ENCODE measurements around the gene TENM4.
"Not testable (repeated sequence)": the region's sequence is repeated elsewhere in the genome, so short reads cannot be mapped to it uniquely, and the experiment has no call there.

Gene TENM4

DNA sequence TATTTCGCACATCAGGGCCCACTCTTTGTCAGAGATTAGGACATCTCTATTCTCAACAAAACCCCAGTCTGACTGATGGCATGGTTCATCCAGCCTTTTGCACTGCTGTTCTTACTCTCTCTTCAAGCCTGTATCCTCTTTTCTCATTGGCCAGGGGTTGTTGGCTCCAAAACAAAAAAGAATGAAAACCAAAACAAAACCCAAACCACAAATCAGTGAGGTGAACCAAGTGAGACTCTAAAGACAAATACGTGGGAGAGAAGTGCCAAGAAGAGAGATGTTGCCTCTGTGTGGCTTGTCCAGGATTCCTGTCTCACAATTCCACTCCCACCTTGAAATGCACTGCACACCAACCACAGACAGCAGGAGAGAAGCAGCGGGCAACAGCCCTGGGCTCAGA, 587.3 kb downstream of the TENM4 start:
- no peak for DNase-seq (ENCODE audit: low spot score)

DNA sequence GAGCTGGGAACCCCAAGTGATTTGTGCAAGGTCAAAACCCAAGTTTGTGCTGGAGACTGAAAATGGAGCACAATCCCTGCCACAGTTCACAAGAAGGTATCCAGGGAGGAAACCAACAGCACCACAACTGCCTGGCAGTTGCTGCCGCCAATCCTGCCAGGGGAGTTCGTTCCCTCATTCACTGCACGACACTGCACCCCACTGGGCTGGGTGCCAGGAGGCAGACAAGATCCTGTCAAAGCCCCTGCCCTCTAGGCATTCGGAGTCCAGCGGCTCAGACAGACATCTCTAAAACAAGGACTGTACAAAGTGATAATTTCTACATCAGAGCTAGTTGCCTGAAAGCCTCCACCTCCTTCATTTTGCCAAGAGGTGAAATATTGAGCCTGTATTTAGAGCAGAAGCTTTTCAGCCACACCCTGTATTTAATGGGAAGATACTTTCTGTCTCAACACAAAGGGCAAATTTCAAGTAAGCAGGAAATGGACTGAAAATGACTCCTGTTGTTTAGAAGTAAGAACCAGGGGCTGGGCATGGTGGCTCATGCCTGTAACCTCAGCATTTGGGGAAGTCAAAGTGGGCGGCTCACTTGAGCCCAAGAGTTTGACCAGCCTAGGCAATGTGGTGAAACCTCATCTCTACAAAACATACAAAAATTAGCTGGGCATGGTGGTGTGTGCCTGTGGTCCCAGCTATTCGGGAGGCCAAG, 588.8 kb downstream of the TENM4 start:
- DNase-seq (ENCODE audit: low spot score) = no peak

DNA sequence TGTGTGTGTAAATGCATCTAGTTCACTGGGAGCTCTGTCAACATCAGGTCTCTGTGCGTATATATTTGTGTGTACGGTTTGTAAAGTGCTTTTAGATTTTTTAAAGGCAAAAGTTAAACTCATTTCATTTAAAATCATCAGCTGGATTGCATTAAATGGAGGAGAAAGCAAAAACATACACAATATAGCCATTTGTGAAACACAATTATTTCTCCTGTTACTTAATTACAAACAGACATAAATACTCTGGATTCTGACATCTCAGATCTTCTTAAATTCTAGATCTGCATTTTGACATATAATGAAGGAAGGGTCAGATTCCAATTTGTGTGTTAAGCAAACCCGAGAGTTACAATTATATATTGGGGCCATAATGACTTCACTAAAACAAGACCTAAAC, 590.8 kb downstream of the TENM4 start:
- DNase-seq (ENCODE audit: low spot score) = no peak

DNA sequence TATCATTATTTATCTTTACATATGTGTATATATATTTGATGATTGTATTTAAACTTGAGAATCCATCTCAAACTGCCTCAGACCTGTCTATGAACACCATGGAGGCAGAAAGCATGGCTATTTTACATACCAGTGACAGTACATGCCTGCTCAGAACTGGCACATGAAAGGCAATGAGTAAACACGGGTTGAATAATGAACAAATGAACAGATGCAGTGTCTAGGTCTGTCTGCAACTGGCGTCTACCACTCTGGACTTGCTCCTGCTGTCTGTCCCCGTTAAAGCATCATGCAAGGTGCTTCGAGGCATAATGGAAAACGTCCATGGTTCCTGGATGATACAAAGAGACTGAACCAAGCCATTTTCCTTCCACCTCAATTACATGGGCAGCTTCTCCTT, 594.6 kb downstream of the TENM4 start:
- no peak for DNase-seq (ENCODE audit: low spot score)

DNA sequence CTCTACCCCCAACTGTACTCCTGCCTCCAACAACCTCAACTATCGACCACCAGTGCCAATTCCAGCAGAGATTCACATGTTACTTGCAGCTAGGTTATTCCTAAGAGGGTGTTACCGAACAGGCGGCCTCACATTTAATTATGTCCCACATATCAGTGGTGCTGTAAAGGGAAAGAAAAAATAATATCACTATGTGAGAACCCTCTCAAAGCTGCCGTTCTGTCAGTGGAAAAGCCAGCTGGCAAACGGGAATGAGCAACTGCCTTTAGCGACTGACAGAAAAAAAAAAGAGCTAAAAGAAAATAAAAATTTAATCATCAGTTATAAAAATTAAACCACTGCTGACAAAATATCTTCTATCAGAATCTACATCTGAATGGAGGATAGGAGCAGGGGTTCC, 595.3 kb downstream of the TENM4 start:
- DNase-seq (ENCODE audit: low spot score) = no peak

DNA sequence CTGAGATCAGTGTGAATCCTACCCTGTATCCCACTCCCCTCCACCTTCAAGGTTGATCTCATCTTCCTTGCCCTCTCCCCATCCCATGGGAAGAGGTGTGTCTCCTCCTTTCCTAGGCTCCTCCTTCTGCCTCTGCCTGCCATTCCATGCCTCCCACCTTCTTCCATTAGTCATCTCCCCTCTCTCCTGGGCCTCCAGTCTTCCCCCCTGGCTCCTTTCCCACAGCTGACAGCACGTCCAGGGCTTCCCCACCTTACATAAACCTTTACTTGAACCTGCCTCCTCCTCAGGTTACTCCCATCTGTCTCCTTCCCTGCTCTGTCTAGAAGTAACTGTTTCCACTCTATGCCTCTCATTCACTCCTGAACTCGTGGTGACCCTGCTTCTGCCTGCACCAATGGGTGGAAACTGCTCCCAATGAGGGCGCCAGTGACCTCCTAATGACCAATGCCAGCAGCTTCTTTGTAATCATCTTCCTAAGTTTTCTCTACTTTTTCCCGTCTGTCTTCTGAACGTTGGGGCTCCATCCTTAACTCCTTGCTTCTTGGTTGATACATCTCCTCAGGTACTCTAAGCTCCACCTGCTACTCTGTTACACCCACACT, 599.3 kb downstream of the TENM4 start:
- peak; percentile 35 for DNase-seq (ENCODE audit: low spot score)

DNA sequence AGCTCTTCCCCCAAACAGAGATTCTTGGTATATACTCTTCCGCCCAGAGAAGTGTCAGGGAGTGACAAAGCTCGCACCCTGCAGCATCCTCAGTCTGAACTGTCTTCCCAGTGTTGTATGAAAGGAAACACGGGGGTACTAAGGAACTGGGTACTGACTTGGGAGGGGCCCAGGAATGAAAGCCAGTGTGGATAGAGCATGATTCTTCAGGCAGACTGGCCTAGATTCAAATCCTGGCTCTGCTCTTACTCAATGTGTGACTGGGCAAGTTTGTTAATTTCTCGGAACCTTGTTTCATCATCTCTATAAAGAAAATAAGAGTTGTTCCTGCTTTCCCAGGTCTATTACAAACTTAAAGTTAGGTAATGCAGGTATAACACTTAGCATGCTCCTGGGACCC, 600.2 kb downstream of the TENM4 start:
- DNase-seq (ENCODE audit: low spot score) = no peak

DNA sequence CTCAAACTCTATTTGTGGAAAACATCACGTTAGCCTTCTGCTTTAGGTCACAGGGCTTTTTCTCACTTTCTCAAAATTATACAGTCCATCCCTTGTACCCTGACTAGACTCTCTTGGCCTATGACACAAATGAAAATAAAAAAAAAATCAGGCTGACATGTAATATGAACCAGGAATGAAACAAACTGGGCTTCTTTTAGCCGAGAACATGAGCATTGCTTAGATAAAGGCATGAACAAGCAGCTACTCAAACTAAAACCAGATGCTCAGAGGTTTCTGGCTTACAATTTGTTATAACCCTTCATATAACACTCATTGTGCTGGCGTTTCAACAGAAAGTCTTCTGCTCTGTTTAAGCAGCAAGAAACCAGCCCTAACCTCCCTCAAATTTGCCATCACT, 600.6 kb downstream of the TENM4 start:
- DNase-seq (ENCODE audit: low spot score) = no peak

DNA sequence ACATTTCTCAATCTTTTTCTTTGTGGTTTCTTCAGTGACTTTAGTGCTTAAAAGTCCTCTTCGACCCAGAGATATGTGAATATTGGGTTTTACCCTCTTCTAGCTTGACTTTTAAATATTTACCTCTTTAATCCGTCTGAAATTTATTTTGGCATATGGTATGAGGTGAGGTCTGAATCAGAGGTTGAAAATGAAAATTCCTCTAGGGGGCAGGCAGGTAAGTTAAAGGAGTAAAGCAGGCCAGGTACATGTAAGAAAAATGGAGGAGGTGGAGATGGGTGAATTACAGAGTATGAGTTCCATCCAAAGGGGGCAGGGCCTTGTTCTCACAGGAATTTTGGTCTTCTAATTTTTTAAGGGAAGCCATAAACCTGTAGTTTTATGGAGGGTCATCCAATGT, 602.4 kb downstream of the TENM4 start:
- no peak for DNase-seq (ENCODE audit: low spot score)

DNA sequence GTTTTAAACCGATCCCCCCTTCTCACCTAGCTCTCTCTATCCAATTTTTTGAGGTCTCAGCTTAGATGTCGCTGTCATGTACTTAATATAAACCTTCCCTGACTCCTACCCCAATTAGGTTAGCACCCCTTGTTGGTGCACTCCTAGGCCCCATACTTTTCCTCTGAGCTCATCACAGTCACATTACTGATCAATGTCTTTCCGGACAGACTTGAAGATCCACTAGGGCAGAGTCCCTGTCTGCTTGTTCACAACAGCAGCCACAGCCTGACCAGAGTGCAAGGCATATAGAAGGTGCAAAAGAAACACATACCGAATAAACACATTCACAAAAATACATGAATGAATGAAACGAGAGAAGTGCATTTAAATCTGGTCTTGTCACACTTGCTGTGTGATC, 605.2 kb downstream of the TENM4 start:
- DNase-seq (ENCODE audit: low spot score) = no peak

DNA sequence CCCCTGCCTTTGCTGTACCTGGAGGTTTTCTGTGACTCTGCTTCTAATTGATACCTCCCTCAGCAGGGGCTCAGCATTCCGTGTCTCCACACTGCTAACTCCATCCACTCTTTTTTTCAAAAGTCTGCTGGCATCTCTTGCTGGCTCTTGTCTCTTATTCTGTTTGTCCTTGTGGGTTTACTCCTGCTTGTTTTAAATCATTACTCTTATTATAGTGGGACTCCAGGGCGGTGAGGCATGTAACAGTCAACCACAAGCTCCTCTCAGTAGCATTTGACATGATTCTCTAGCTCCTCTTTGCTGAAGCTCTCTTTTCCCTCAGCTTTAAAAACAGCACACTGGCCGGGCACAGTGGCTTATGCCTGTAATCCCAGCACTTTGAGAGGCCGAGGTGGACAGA, 605.9 kb downstream of the TENM4 start:
- DNase-seq (ENCODE audit: low spot score) = no peak

DNA sequence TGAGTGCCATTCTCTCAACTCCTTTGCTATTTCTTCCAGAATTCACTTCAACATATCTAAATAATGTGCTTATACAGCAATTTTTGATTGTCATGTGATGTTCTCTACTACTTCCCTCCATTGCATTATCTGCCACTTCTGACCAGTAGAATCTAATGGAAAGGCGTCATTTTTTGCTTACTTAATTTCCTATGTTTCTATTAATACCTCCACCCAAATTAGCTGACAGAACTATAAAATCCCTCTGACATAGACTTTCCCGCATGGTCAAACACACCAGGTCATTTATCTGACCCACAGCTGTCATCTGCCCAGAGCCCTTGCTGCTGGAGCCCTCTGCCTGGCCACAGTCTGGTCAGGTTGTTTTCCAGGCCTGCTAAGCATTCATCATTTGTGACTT, 607.6 kb downstream of the TENM4 start:
- DNase-seq (ENCODE audit: low spot score) = no peak

DNA sequence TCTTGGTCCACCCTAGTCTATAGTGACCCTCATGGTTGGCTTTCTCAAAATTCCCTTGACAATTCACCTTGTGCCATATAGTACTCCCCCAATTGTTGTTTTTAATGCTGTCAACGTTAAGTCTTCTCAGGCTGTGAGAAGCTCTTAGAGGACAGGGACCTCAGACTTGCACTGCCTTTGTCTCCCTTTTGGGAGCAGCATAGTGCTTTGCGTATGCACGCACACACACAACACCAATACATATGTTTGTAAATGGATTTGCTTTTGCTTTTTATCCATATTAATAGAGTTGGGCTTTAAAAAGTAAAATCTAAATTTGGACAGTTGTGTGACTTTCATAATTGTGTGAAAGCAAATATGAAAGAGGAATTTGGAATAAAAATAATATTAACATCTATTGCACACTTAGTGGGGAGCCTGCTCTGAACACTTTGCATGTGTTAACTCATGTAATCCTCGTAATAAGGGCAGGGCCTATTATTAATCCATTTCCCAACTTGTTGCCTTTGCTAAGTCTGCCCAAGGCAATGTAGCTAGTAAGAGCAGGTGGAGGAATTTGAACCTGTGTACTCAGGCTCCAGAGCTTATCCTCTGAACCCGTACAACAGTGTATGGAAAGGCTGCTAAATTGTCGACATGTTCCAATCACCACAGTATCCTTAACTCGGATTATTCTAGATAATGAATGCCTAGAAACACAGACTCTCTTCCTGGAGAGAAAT, 608.4 kb downstream of the TENM4 start:
- no peak for DNase-seq (ENCODE audit: low spot score)

DNA sequence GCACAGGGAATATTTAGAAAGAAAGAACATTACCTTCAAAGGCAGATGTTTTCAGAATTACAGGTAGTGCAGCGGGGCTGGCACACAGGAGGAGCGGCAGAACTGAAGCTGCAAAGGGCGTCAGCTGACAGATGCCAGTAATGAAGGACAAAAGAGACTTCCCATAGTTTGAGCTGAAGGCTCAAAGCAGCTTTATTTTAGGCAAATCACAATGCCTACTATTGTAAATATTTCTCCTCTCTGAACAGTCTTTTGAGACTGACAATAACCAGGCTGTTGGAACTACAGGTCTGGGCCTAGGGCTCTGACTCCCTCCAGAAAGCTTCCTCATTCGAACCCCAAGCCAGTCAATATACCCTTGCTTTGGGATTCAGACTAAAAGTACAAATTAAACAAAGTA, 609.3 kb downstream of the TENM4 start:
- DNase-seq (ENCODE audit: low spot score) = no peak

DNA sequence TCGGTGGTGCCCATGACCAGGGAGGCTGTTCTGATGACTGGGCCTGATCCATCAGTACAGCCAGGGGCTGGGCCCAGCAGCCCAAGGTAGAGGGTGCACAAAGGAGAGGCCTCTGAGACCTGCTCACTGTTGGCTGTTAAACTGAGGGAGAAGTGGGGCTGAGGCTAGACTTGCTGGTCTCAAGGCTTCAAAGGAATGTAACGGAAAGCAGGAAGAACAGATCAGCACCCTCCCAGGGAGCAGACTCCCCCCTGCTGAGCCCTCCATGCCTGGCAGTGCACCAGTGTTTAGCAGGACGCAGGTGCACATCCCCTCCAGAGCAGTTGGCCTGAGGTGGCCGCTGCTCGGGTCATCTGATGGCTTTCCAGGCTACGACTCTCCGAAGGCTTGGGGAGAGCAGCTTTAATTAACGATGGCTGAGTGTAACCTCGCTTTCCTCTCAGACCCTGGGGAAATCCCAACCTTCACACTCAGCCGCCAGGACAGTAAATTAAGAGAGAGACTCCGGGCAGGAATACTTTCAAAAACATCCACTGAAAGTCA, 610.5 kb downstream of the TENM4 start:
- DNase-seq (ENCODE audit: low spot score) = no peak

DNA sequence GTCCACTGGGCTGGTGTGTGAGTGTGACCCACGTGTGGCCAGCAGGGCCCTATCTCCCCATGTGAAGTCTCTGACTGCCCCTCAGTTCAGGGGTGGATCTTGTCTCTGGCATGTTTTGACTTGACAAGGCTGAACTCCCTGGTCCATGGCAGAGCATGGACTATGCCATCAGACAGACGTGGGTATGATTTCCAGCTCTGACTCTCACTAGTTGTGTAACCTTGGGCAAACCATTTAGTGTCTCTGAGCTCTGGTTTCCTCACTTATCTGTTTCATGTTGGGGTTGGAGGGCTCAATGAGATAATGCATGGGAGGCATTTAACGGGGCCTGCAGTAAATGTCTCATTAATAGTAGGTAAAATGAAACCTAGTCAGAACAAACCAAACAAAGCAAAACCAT, 611.7 kb downstream of the TENM4 start:
- no peak for DNase-seq (ENCODE audit: low spot score)

DNA sequence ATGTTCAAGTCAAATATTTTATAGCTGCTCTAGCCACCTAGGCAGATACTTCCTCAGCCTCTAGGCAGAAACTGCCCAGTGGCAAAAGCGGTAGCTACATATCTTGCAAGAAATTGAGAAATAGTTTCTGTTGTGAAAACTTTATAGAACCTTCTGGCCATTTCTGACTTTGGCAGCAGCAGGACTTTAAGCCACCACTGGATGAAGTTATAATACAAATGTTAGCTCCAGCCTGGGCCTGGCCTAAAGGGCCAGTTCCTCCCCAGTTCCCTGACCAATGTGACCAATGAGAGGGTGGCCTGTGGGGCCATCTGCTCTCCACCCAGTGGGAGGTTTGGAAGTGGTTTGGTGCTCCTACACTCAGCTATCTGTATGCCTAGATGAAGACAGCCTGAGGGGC, 612.2 kb downstream of the TENM4 start:
- DNase-seq (ENCODE audit: low spot score) = no peak

DNA sequence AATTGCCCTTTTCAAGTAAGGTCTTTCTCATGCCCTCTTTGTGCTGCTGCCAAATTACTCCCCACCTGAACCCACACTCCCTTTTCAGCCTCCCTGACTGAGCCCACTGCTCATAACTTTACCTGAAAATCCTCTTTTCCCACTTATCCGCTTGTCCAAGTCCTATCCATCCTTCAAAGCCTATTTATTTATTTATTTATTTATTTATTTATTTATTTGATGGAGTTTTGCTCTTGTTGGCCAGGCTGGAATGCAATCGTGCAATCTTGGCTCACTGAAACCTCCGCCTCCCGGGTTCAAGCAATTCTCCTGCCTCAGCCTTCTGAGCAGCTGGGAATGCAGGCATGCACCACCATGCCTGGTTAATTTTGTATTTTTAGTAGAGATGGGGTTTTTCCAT, 613.5 kb downstream of the TENM4 start:
- DNase-seq (ENCODE audit: low spot score) = not testable (repeated sequence)

DNA sequence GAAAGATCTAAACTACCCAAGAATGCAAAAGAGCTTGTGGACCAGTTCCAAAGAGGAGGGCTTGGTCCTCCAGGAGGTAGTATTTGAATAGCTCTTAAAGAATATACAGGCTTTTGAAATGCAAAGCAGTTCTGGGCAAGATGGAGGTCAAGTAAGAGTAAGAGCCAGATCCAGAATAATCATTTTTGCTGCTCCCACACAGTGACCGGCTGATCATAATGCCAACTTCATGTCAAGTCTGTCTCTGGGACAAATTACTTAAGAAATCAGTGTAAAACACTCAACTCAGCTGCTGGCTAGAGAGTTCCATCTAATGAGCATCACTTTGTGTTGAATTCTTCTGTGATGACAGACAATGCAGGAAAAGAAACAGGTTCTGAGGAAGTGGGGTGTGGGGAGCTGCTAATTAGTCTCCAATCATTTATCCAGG, 615.2 kb downstream of the TENM4 start:
- DNase-seq (ENCODE audit: low spot score) = no peak

DNA sequence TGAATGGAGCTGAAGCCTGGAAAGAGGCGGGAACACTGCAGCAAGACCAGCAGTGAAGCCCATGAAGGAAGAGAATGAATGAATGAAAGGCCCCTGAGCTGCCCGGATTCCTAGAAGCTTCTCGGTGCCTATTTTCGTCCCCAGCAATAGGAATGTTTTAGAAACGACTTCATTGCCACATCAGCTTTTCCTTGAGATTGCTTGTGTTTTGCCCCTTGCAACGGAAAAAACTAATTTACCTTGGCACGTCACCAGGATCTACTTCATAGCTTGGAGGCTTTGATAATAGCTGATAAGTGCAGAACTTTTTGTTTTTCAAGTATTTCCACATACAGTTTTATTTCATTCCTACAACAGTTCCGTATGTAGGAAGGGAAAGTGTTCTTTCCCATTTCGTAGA, 617.2 kb downstream of the TENM4 start:
- DNase-seq (ENCODE audit: low spot score) = no peak

DNA sequence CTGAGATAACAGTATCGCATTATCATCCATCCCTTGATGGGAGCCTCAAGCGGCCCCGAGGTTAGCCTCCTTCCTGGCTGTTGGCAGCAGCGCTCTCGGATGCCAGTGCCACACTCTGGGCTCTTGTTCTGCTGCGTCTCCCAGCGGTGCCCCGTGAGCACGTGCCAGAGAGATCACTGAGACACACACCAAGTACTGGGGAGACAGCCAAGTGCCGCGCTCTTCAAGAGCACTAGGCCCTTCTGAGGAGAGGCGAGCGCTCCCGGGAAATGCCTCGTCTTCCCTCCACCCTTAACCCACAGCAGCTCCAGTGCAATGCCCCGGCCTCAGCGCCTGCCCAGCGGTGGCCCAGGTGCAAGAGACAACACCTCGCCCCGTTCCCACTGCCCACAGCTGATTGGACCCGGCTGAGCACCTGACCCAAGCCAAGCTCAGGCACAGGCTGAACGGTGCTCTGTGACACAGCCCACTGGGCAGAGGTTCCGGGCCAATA, 617.9 kb downstream of the TENM4 start:
- no peak for DNase-seq (ENCODE audit: low spot score)

All from SK-N-DZ (cell line).